ENCODE results near the gene AKAP12. TPM values are rescaled to one million over a fixed set of nuclear protein-coding genes. Genes with fewer than 3 reads are reported as not detected.

AKAP12 gene
- total RNA-seq, 1 experiment from 2014 or later, result 90.0 TPM

GRCh38 chr6:151284012-151284411, 44.2 kb downstream of the AKAP12 start:
- TF ChIP-seq TEAD1 (CRISPR knock-in tag; IDR thresholded peaks at IDR 0.05) (no peak), CDX4 (CRISPR knock-in tag; IDR thresholded peaks at IDR 0.05; ENCODE audit: borderline replicate concordance) (no peak), PRDM15 (CRISPR knock-in tag; IDR thresholded peaks at IDR 0.05) (no peak), FOXJ3 (CRISPR knock-in tag; IDR thresholded peaks at IDR 0.05; ENCODE audit: borderline replicate concordance) (no peak), TEAD4 (CRISPR knock-in tag; IDR thresholded peaks at IDR 0.05) (no peak), FOXP1 (CRISPR knock-in tag; IDR thresholded peaks at IDR 0.05; ENCODE audit: borderline replicate concordance) (no peak)
- TF ChIP-seq, protein P1, sequence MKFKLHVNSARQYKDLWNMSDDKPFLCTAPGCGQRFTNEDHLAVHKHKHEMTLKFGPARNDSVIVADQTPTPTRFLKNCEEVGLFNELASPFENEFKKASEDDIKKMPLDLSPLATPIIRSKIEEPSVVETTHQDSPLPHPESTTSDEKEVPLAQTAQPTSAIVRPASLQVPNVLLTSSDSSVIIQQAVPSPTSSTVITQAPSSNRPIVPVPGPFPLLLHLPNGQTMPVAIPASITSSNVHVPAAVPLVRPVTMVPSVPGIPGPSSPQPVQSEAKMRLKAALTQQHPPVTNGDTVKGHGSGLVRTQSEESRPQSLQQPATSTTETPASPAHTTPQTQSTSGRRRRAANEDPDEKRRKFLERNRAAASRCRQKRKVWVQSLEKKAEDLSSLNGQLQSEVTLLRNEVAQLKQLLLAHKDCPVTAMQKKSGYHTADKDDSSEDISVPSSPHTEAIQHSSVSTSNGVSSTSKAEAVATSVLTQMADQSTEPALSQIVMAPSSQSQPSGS (CRISPR knock-in tag; IDR thresholded peaks at IDR 0.05; ENCODE audit: borderline replicate concordance, low read depth), result no peak
- ChIA-PET POLR2A (interaction anchor here (0.6 kb wide), 1 partner anchor 152 kb away, joined by 8 read pairs; no protein-coding TSS in a partner anchor), CTCF (no interaction called here)
- Mint-ChIP-seq H3K4me3 (no peak overlapping the region), H3K9me3 (peaks cover 3% of the 10 kb centered on the region; the same call in 1 of the 2 replicates), H3K27me3 (ENCODE audit: low read depth) (no peaks in the 10 kb centered on the region), H3K4me1 (peaks cover 32% of the 10 kb centered on the region), H3K36me3 (no peaks in the 10 kb centered on the region), H3K27ac (peak overlapping the region; percentile 35; the same call in 1 of the 2 replicates)
- ATAC-seq, result no peak
- no peak for DNase-seq (ENCODE audit: low spot score)

- peaks cover 3% of the 10 kb centered on the region; the same call in 1 of the 2 replicates for H3K9me3 Mint-ChIP-seq
- H3K4me1 Mint-ChIP-seq, result peaks cover 30% of the 10 kb centered on the region
- no peaks in the 10 kb centered on the region for H3K27me3 Mint-ChIP-seq (ENCODE audit: low read depth)
- TF ChIP-seq GABPB1 (CRISPR knock-in tag; IDR thresholded peaks at IDR 0.05) (no peak), ZNF121 (CRISPR knock-in tag; IDR thresholded peaks at IDR 0.05) (peak; percentile 15; the same call in 1 of the 2 replicates)
- no peak overlapping the region; the same call in 1 of the 2 replicates for H3K27ac Mint-ChIP-seq
- H3K4me3 Mint-ChIP-seq, result no peak overlapping the region
- ATAC-seq, result no peak
- ChIA-PET CTCF (no interaction called here), POLR2A (no interaction called here)
- H3K36me3 Mint-ChIP-seq, result no peaks in the 10 kb centered on the region
- DNase-seq (ENCODE audit: low spot score), result no peak
Observed at GRCh38 chr6:151284548-151285017, 44.8 kb downstream of the AKAP12 start.

- ChIA-PET CTCF (no interaction called here), POLR2A (no interaction called here)
- DNase-seq (ENCODE audit: low spot score) (no peak), ATAC-seq (no peak)
- peaks cover 3% of the 10 kb centered on the region; the same call in 1 of the 2 replicates for H3K9me3 Mint-ChIP-seq
- H3K4me1 Mint-ChIP-seq, result peaks cover 36% of the 10 kb centered on the region
- H3K27me3 Mint-ChIP-seq (ENCODE audit: low read depth), result no peaks in the 10 kb centered on the region
- H3K4me3 Mint-ChIP-seq, result no peak overlapping the region
- H3K36me3 Mint-ChIP-seq, result no peaks in the 10 kb centered on the region
- 0 out of 2 replicates have a peak overlapping the region, but pooled peaks have one; percentile 43 for H3K27ac Mint-ChIP-seq
- no peak for TF ChIP-seq AFF4 (CRISPR knock-in tag; IDR thresholded peaks at IDR 0.05; ENCODE audit: borderline replicate concordance)
- TF ChIP-seq ZNF512 (CRISPR knock-in tag; IDR thresholded peaks at IDR 0.05; ENCODE audit: borderline replicate concordance), result no peak
- TF ChIP-seq ZNF423 (CRISPR knock-in tag; IDR thresholded peaks at IDR 0.05), result no peak
- TF ChIP-seq ETV6 (CRISPR knock-in tag; IDR thresholded peaks at IDR 0.05), result no peak
- TF ChIP-seq ATF6 (CRISPR knock-in tag; IDR thresholded peaks at IDR 0.05), result no peak
- TF ChIP-seq ZNF671 (CRISPR knock-in tag; IDR thresholded peaks at IDR 0.05), result no peak
- TF ChIP-seq HMGA2 (CRISPR knock-in tag; IDR thresholded peaks at IDR 0.05), result no peak
- no peak for TF ChIP-seq FOXJ3 (CRISPR knock-in tag; IDR thresholded peaks at IDR 0.05; ENCODE audit: borderline replicate concordance)
- TF ChIP-seq PRRX2 (CRISPR knock-in tag; IDR thresholded peaks at IDR 0.05), result no peak
- no peak for TF ChIP-seq TEAD4 (CRISPR knock-in tag; IDR thresholded peaks at IDR 0.05)
- TF ChIP-seq ZNF232 (CRISPR knock-in tag; IDR thresholded peaks at IDR 0.05), result no peak
Observed at GRCh38 chr6:151285122-151285521, 45.4 kb downstream of the AKAP12 start.

Measured in WTC11 (cell line).